H1 (cell line): ENCODE data around the gene BROX. TPM values are rescaled to one million over a fixed set of nuclear protein-coding genes. Genes with fewer than 3 reads are reported as not detected.

Source experiments
- ATF2 ChIP-seq: IDR thresholded peaks from 2 replicates; pipeline ENCODE4 v1.6.1; 2012; ENCODE audit warnings: low read length, inconsistent platforms
- POU5F1 ChIP-seq: IDR thresholded peaks from 2 replicates; pipeline ENCODE4 v1.6.1; 2011; ENCODE audit warnings: low read depth, mild to moderate bottlenecking, low read length, moderate library complexity
- TBP ChIP-seq: IDR thresholded peaks from 2 replicates; pipeline ENCODE4 v1.6.1; 2011; ENCODE audit warnings: low read depth, low read length, improper control_type of control experiment
- polyA plus RNA-seq, 7 experiments: library from polyadenylated mRNA; depleted of rRNA in 3 of 7; stranded (reverse) in 5 of 7; unstranded in 2 of 7; fragments of >200 nt in 5 of 7; fragments of 200-250 nt in 2 of 7; gene quantifications; 1 replicate in 5 of 7; 2 replicates in 1 of 7; 4 replicates in 1 of 7; pipeline versions ENCODE4 v1.2.1 to v1.2.3, GENCODE V29; 2011 to 2013; ENCODE audit warnings: missing spikeins in 2 of 7, mixed read lengths in 2 of 7
- total RNA-seq: library from RNA; stranded (reverse); fragmentation: NEBNext Ultra II Directional; extraction: Animal tissue kit (Norgen Biotek cat#: 25700); gene quantifications from 2 replicates; pipeline ENCODE4 v1.2.1, GENCODE V29; 2021

BROX gene
- total and polyA plus RNA-seq, 2 of the 8 experiments (the other 6 are each of a cell fraction or from before 2014, with no cell fraction given): 3.8 to 26.7 TPM

GRCh38 chr1:222663431-222663934 lies 48.9 kb upstream of the BROX start (continued):
- no peak for TF ChIP-seq ATF2
- TF ChIP-seq TBP: no peak
- TF ChIP-seq POU5F1: no peak
- TF ChIP-seq, all 59 proteins: peak for 0
